ENCODE measurements around the gene ZACN.
"Not testable (repeated sequence)": the region's sequence is repeated elsewhere in the genome, so short reads cannot be mapped to it uniquely, and the experiment has no call there.

Gene ZACN

GRCh38 chr17:76078860-76079534 is at the start of gene ZACN:
Gene ZACN, plus strand, starts transcription at chr17:76079182. Its CDS starts 83 bp downstream, at chr17:76079265.
- DNase-seq: no peak

- no peak for DNase-seq
These were observed 46.8 kb upstream of the ZACN start for GRCh38 chr17:76032073-76032779.

- DNase-seq: no peak
These were observed 46.2 kb upstream of the ZACN start for GRCh38 chr17:76032780-76033108.

GRCh38 chr17:76033139-76033538 is 45.8 kb upstream of the ZACN start:
- DNase-seq: no peak

- DNase-seq: no peak
These were observed 44.3 kb upstream of the ZACN start for GRCh38 chr17:76034428-76035350.

DNA sequence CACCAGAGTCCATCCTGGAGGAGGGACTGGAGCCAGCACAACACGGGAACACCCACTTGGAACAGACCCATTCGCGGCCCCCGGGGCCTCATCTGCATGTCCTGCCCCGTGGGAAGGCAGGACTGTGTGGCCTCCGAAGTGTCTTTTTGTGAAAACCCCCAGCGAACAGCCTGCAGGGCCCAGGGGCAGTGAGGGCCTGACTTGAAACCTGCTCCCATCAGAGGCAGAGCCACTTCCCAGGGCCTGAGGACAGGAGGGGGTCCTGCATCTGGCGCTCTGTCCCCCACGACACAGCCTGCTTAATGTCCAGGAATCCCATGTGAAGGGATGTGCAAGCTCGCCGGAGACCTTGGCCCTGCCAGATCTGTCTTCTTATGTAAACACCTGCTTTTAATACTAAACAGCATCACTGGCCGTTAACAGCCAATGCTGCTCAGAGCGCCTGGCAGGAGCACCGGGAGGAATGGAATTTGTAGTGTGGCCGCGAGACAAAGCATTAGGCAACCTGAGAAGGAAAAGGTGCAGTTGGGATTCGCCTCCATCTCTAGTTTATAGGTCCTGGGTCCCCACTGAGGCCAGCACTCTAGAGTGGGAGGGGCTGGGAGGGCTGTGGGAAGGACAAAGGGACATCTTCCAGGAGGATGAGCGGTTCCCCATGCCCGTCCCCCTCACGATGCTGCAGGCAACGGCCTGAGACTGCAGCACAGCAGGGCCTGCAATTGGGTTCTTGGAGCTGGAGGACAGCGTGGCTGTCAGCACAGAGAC is 42.3 kb upstream of the ZACN start:
- DNase-seq: no peak

- DNase-seq: no peak
These were observed 40.9 kb upstream of the ZACN start for GRCh38 chr17:76038050-76038449.

GRCh38 chr17:76039121-76039520 is 39.9 kb upstream of the ZACN start:
- DNase-seq: no peak

- no peak for DNase-seq
These were observed 38.6 kb upstream of the ZACN start for GRCh38 chr17:76040376-76040775.

GRCh38 chr17:76042868-76043267 is 36.1 kb upstream of the ZACN start:
- DNase-seq: not testable (repeated sequence)

- not testable (repeated sequence) for DNase-seq
These were observed 34.4 kb upstream of the ZACN start for GRCh38 chr17:76044475-76045007.

- no peak for DNase-seq
These were observed 32.9 kb upstream of the ZACN start for GRCh38 chr17:76046064-76046463.

- no peak for DNase-seq
These were observed 30.9 kb upstream of the ZACN start for GRCh38 chr17:76048025-76048605.

DNA sequence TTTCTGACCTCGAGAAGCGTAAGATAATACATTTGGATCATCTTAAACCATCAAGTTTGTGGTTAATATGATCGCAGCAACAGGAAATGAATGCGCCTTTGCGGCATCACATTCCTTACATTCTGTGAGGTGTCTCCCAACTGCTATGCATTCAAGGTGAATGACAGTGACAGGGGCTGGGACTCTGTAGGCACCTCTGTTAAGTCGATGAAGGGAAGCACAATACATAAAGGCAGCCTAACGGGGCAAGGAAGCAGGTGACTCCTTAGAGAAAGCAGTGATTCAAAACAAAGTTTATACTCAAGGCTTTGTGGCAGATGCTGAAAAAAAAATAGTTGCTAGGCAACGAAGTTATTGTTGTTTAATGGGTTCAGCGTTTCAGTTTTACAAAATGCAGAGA is 30.3 kb upstream of the ZACN start:
- no peak for DNase-seq

DNA sequence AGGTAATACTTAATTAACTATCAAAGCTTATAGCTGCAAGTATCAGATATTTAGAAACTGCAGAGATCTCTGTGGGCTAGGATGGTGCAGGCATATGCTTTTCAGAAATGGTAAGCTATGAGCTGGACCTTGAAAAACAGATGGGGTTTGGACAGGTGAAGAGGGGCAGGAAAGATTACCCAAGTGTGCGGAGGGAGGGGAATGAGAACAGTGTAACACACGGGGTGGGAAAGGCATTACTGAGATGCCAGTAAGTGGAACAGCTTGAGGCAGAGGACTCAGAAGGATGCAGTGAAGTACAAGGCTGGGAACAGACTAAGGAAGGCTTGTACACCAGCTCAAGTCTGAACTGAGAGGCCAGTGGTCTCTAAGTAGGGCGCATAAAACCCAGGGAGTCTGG is 29.7 kb upstream of the ZACN start:
- DNase-seq: no peak

GRCh38 chr17:76049836-76050537 is 29.0 kb upstream of the ZACN start:
- DNase-seq: no peak

DNA sequence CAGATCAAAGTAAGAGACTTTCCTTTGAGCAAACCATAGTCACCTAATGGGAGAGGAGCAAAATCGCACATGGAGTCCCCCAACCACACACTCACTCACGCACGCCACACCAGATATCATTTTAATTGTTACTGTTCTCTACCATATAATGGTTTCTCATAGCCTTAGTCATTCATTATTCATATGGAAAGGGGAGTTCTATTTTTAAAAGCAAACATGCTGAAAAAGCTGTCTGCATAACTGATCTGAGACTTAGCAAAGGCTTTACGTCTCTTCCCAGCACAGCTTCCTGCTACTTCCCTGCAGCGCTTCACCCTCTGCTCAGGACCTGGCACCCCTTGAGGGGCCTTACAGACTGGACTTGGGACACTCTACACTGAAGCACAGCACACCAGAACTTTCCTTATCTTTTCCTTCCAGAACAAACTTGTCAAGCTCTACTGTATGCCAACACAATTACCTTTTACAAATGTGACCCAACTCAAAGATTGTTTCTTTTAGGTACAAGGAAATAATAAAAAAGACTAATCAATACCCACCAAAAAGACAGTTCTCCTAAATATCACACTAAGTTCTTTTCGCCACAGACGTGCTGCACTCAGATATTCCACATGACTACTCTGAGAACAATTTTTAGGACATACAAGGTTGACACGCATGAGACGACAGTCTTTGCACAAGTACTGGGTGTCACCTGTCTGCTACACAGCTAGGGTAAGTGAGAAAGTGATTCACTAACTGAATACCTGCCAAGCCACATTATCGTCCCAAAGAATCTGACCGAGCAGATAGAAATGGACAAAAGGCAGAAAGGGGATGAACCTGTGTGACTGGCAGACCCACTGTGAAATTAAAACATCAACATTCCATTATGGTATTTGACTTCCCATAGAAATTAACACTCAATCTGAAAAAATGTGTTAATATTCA is 28.2 kb upstream of the ZACN start:
- DNase-seq: no peak

GRCh38 chr17:76051561-76051960 is 27.4 kb upstream of the ZACN start:
- no peak for DNase-seq

GRCh38 chr17:76053246-76054111 is 25.5 kb upstream of the ZACN start:
- DNase-seq: no peak

Data from C1 segment of cervical spinal cord (tissue), 14 donors.